Activated T-cell treated with anti-CD3 and anti-CD28 coated beads for 24 hours (primary cell): Measurements from ENCODE around the gene AK3.

ENCODE experiments used
- DNase-seq: peaks from one replicate; pipeline ENCODE4 v3.0.0-alpha.2; 2020; ENCODE audit warnings: low read depth

The AK3 gene

DNA sequence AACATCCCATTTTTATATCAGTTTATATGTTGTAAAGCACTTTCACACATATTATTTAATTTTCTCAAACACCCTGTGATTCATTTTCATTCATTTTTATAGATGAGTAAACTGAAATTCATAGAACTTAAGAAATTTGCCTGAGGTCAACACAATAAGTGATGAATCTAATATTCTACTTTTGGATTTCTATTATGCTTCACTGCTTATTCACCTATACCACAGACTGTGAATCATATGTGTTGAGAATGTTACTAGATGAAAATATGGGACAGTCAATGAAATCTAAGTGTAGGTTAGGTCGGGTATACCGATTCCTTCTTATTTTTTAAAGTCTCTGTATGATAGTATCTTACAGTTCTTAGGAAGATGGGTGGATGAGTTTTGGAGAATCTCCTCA, 36.9 kb downstream of the AK3 start:
- DNase-seq: no peak

DNA sequence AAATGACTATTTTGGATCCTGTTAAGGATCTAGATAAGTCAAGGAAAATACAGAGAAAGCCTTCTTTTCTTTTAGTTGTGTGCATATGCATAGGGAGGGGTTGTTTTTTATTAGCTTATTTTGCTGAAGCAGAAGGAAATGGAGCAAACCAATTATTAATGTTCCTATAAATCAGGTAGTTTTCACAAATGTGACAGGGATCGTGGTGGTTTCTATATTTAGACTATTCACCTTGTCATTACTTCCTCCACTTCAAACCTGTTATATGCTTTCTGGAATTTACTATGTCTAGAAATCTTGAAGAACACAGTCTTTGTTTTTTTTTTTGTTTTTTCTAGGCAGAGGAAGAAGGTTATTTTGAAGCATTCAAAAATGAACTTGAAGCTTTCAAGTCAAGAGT, 39.5 kb downstream of the AK3 start:
- no peak for DNase-seq

GRCh38 chr9:4700932-4701331, 40.1 kb downstream of the AK3 start:
- DNase-seq: no peak

DNA sequence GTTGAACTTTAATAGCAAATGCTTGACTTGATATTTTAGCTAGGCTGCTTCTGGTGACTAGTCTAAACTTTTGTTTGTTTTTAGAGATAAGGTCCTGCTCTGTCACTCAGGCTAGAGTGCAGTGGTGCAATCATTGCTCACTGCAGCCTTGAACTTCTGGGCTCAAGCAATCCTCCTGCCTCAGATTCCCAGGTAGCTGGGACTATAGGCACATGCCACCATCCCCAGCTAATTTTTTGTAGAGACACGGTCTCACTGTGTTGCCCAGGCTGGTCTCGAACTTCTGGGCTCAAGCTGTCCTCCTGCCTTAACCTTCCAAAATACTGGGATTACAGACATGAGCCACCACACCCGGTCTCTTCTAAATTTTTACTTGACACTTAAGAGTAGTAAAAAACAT, 40.9 kb downstream of the AK3 start:
- no peak for DNase-seq

GRCh38 chr9:4691795-4692194, 49.2 kb downstream of the AK3 start:
- DNase-seq: no peak

GRCh38 chr9:4690144-4690543, 50.9 kb downstream of the AK3 start:
- no peak for DNase-seq

- DNase-seq: no peak
Measured at GRCh38 chr9:4689687-4690104, 51.3 kb downstream of the AK3 start.

DNA sequence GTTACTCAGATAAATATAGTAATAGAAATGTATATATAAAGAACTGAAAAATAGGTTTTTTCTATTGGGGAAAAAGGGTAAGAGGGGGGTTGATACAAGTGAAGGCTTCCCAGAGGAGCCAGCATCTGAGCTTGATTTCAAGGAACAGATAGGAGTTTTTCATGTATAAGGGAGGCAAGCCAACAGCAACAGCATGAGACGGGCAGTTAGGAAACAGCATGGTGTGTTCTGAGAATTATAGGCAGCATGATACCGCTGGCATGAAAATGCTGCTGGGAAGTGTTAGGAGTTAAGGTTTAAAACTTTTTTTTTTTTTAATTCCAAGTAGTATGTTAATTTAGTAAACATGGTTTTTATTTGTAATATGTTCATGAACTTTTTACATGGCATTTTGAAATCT, 52.0 kb downstream of the AK3 start:
- no peak for DNase-seq

GRCh38 chr9:4686584-4686983, 54.4 kb downstream of the AK3 start:
- no peak for DNase-seq

DNA sequence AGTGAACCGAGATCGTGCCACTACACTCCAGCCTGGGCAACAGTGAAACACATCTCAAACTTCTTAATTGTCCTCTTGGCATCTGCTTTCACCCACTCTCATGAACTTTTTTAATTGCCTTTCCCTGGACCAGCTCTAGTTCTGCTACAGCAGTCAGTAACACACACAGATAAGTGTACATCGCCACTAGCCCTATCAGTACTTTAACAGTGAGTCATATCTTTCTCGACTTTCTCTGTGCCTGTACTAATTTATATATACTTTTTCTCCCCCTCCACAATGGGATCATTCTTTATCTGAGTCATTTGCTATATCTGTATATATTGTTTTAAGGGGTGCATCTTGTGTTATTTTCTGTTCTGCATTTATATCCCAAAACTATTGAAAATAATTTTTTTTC, 54.9 kb downstream of the AK3 start:
- no peak for DNase-seq

- DNase-seq: no peak
Measured at GRCh38 chr9:4684820-4685219, 56.2 kb downstream of the AK3 start.

DNA sequence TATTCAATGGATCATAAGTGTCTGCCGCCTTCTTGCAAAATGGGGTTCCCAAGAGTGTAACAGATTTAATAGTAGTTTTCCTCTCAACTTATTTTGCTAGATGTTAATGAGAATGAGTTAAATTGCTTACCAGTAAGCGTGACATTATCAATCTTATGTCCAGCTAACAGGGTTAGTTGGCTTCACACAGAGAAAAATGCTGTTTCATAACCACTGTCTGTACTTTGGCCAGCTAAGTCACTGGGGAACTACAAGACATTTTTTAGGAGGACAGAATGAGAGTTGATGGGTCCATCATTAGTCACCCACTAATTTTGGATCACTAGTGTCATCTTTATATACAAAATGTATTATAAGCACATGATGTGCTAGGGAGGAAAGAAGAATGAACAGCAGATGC, 60.3 kb downstream of the AK3 start:
- no peak for DNase-seq

DNA sequence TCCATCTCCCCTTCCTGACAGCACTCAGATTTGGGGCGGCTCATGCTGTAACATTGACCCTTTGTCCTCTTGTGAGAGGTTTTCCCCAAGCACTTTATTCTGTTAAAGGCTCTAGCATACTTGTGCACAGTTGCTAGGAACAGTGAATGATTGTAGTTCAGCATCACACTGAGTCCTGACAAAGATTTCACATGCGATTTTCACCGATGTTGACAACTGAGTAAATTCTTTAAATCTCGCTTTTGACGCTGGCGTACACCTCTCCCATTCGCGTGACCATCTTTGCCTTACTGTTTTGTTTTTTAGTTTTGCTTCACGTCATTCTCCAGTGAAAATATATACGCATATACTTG, 60.9 kb downstream of the AK3 start:
- DNase-seq: no peak

DNA sequence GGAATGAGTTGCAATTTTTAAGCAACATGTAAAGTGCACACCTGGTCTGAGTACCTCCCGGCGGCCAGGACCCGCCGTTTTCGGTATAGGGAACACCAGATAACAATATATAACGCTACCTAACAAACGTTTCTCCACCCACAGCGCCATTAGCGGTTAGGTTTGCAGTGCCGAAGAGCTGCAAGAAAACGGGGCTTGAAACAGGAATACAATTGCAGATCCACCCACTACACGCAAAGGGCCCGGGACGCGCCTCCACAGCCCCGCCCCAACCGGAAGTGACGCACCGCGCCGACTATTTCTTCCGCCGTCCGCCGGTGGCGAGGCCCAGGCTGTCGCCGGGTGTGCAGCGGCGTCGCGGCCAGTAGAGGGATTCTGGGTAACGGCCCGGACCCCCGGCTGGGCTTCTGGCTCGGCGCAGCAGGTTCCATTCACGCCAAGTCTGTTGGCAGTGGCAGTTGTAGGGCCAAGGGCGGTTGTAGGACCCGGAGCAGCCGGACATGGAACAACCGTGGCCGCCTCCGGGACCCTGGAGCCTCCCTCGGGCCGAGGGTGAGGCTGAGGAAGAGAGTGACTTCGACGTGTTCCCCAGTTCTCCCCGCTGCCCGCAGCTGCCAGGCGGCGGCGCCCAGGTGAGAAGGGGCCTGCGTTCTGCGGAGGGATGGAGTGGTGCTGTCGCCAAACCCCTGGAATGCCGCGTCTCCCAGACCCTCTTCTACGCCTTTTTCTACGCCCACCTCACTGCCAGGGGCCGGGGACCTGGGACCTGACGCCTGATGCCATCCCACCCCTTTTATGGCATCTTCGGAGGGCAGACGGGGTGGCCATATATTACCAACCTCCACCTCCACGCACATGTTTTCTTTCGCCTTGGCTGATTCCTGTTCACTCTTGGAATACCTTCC, 61.5 kb downstream of the AK3 start, which contains the start of gene CDC37L1:
Gene CDC37L1 (plus strand): TSS at position 302 of the 905 bp plus-strand sequence. CDS start 199 bp downstream, at position 501.
- peak; percentile 97 for DNase-seq

DNA sequence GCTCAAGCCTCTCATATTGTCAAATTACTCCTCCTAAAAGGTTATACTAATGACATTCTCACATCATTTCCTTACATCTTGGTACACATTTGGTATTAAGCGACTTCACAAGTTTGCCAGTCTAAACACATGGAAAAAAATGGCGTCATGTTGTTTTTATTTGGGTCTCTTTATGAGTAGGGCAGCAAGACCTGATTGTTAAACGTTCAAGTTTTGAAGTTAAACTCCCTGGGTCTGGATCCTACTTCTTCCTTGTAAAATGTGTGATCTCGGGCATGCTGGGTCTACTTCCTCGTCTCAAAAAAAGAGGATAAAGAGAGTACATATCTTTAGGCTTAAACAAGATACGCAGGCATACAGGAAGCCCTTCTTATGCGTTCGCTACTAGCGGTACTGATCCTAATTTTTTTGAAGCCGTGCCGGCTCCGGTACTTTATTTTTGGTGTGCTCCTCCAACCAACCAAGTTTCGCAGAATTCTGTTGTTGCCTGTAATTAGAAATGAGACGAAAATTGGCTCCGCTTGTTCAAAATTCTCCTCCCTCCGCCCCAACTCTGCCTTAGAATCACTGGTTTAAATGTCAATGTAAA, 62.2 kb downstream of the AK3 start:
- DNase-seq: no peak

GRCh38 chr9:4677392-4677791, 63.6 kb downstream of the AK3 start:
- DNase-seq: no peak

DNA sequence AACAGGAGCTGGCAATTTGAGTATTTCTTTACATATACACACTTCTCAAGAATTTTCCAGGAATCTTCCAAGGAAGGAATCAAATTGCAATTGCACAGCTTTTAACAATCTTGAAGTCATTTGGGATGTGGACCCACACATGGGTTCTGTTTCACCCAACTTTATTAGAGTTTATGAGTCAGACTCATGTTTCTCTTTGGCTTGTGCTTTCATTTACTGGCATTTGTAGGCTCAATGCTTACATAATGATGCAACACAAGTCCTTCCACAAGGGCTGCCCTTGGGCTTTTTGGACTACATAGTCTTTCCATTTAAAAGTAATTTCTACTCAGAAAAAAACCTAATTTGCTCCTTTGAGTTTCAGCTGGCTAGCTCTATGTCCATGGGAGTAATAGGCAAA, 66.2 kb downstream of the AK3 start:
- DNase-seq: no peak

- no peak for DNase-seq
Measured at GRCh38 chr9:4671737-4672136, 69.3 kb downstream of the AK3 start.

GRCh38 chr9:4670591-4670990, 70.4 kb downstream of the AK3 start:
- DNase-seq: no peak

DNA sequence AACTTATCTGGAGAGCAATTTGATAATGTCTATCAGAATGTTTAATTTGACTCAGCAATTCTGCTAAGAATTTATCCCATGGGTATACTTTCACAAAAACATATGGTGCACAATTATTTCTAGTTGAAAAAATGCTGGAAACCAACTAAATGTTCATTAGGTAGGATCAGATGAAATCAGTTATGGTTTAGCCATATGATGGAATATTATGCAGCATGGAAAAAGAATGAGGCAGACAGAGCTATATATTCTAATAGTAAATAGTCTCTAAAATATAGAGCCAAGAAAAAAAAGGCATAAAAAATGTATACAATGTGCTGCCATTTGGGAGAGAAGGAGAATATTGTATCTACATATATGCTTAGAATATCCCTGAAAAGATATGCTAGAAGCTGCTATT, 71.1 kb downstream of the AK3 start:
- no peak for DNase-seq

- no peak for DNase-seq
Measured at GRCh38 chr9:4668604-4669003, 72.4 kb downstream of the AK3 start.

GRCh38 chr9:4667681-4668080, 73.3 kb downstream of the AK3 start:
- DNase-seq: no peak

DNA sequence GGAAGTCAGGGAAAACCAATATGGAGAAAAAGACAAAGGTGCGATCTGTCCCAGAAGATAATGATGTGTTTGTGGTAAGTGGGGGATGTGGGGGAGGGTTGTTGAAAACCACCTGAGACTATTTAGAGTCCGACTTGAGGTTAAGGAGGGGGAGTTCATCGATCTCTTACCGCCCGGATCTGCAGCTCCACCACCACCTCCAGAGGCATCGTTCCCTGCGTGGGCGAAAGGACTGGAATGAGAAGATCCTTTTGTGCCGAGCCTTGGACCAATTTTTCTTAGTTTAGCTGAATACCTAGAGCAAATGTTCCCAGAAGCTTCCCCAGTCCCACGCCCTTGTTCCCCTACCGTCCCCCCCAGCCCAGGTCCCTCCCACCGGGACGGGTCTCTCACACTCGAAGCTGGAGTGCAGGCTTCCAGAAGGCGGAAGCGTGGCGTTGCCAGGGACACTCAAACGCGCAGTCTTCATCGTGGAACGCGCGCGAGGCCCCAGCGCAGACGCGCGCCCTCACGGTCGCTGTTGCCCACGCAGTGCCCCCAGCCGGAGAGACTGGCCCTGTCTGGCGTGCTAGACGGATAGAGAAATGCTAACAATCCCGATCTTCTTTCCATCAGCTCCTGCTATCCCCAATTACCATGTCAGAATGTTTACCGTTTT, 74.8 kb downstream of the AK3 start, which contains the start of gene SPATA6L:
Gene SPATA6L (minus strand): TSS at position 439 of the 658 bp plus-strand sequence. CDS start 230 bp downstream, at position 209.
- DNase-seq: no peak
